DMS114 treated with DMSO at 0.1 percent for 48 hours (cell line): ENCODE results near the gene TRIO.

Experiments used
- DNase-seq: peaks from one replicate; lab custom pipeline; 2025; ENCODE audit not compliant: unreplicated experiment; lab: John Stamatoyannopoulos, UW

Gene TRIO

DNA sequence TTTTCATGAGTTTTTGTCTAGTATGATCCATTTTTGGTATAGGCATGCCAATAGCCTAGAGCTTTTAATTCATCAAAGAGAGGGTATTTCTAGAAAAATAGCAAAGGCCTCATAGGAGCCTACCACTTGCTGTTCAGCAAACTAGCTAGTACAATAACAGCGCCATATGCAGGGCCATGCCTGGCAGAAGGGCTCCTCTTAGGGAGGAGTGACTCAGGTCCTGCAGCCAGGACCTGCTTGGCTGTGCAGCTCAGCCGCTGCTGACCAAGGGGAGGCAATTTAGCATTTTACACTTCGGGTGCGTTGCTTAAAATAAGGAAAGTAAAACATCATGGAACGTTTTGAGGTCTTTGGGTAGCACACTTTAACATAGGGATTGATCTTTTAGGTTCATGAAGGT is 100.6 kb downstream of the TRIO start:
- DNase-seq, result no peak

DNA sequence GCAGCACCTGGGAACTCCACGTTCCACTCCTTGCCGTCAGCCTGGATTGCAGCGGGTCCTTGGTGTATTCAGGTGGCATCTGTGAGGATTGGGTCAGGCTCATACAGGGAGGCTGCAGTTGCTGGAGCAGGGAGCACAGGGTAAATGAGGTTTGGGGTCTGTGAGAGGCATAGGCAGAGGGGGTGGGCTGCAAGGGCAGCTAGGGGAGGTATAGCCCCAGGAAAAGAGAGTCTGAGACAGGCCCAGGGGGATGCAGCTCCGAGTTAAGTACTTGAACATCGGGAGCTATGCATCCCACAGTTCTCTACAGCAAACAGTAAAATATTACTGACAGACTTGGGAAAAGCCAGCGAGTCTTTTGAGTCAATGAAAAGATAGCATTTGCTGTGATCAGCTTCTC is 101.6 kb downstream of the TRIO start:
- no peak for DNase-seq

DNA sequence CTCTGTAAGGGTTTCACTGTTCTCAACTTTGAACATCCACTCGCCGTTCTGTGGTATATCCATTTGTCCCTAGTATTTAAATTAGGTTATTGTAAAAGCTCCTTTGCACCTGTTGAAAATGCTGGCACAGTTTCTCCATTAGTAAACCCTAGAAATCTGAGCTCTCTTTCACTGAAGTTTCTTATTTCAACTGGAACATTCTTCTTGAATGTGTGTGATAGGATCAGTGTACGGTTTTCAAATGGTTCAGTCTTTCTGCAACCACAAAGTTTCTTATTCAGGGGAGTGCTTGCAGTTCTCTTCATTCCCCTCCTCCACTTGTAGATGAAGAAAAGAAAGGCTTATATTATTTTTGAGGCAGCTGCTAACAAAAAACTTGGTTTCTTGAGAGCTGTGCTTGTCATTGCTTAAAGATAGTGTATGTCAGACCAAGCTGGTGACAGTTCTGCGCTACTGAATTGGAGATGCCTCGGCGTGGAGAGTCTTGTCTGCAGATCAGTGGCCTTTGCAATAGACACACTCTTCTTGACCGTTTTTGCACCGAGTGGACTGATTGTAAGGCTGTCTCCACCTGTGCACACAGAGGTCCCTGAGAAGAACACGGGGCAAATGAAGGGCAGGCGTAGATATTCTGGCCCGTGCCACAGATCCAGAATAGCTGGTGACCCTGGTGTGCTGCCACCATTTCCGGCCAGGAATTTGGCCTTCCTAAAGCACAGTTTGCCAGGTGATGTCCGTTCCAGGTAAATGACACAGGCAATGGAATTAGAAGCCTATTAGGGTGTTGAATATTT is 102.2 kb downstream of the TRIO start:
- no peak for DNase-seq

DNA sequence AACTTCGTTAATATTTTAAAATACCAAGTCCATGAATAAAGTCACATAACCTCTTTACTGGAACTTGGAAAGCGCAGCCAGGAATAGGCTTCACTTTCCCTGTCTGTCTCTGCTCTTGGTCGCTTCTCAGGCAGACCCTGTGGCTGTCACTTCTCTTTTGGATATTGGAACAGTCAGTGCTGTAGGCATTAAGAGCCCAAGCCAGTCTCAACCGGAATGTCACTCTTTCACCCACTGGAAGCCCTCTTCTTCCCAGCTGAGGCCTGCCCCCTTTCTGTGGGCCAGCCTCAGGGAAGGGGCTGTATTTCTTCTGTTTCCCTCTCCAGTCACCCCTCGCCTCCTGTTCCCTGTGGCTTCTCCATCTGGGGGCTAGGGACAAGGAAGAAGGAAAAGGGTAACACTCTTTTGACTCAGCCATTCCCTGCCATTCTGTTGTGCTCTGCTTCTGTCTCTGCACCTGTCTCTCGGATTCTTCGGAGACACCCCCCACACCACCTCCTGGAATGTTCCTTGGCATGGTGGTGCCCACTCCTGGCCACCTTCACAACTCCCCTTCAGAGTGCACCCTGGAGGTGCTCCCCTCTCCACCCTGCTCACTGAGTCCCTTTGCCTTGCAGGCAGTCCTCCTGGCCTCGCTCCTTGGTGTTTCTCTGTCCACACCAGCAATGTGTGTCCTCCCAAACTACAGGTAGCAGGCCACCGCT is 103.4 kb downstream of the TRIO start:
- no peak for DNase-seq

DNA sequence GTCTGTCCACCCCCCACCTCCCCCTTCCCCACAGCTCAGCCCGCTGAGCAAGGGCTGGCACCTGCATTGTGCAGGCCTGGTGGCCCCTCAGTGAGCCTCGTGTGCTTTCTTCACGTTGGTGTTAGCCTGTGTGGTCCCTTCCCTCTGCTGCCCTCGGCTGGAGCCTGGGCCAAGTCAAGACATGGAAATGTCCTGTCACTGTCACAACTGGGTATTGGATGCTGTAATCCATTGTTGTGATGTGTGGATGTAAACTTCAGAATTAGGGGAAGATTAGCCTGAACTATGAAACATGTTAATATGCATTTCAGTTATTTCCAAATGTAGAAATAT is 103.9 kb downstream of the TRIO start:
- DNase-seq, result no peak

GRCh38 chr5:14249258-14250082 is 106.3 kb downstream of the TRIO start:
- DNase-seq, result no peak

DNA sequence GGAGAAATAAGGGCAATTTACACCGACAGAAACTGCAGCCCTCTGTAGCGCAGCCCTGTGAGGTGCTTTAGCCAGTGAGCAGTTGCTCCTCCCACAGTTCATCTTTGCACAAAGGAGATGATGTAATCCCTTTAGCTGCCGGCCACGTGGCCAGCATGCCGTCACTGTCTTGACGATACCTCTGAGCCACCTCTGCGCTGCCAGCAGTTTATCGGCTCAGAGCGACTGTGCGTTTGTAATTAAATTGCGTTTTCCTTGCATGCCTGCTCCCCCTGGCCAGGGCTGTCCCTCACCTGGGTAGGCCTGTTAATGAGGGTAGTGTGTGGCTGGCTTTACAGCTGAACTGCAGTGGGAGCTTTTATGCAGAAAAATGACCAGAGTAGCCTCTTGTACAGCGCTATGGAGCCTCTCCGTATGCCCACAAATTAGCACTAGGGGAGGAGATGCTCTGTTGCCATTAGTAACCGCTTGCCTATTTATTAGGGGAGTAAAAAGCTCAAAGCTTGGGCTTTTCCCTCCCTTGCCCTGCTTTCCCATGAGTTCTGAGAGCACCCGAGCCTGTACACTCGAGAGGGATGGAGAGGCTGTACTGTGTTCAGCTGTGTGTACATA is 107.0 kb downstream of the TRIO start:
- DNase-seq, result no peak

- DNase-seq, result no peak
These were observed 107.9 kb downstream of the TRIO start for GRCh38 chr5:14250748-14251701.

GRCh38 chr5:14251733-14252132 is 108.6 kb downstream of the TRIO start:
- DNase-seq, result no peak

- DNase-seq, result no peak
These were observed 109.7 kb downstream of the TRIO start for GRCh38 chr5:14252793-14253192.

GRCh38 chr5:14254686-14255085 is 111.5 kb downstream of the TRIO start:
- no peak for DNase-seq

- no peak for DNase-seq
These were observed 113.0 kb downstream of the TRIO start for GRCh38 chr5:14256026-14256690.

- no peak for DNase-seq
These were observed 113.7 kb downstream of the TRIO start for GRCh38 chr5:14256756-14257393.

GRCh38 chr5:14257995-14258403 is 114.9 kb downstream of the TRIO start:
- no peak for DNase-seq

DNA sequence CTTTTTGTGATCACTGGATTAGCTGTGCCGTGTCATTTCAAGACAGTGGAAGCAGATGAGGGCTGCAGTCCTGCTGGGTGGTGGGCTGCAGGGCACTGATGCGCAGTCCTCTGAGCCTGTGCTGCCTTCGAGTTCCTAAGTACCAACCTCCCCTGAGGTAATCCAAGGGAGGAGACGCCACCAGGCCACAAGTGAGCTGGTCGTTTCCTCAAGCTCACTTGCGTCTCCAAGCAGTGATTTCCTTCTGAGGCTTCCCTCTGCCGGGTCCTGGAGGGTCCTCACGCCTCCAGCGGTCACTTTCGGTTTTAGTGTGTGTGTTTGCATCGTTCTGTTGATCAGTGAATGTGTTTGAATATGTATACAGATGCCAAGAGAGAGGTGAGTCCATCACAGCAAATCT is 115.7 kb downstream of the TRIO start:
- no peak for DNase-seq

- DNase-seq, result no peak
These were observed 117.5 kb downstream of the TRIO start for GRCh38 chr5:14260637-14261036.

- DNase-seq, result no peak
These were observed 118.1 kb downstream of the TRIO start for GRCh38 chr5:14261235-14261634.

DNA sequence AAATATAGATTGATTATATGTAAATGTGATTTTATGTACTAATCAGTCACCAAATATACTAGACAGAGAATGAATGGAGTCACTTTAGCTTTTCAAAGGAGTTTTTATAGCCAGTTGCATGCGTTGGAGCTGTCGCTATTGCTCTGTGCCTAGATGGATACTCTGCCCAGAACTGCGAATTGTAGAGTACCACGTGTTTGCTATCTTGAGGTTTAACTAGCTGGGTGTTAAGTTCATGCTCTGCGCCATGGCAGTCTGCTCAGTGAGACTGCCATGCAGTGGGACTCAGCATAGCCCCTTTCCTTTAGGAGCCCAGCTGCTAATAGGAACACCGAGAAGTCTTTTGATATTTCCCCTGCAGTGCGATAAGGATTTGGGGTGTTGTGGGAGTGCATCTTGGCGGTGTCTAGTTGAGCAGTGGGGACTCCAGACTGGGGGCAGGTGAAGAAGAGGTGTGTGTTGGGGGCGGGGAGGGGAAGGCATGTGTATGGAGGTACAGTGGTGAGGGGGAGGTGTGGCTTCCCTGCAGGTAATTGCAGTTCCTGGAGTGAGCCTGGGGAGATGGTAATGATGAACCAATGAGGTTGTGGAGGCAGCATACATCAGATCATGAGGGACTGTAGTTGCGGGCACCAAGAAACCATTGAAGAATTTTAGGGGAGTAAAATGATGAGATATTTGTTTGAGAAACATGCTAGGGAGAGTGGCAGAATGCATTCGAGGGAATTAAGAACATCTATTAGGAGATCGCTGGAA is 118.9 kb downstream of the TRIO start:
- DNase-seq, result no peak

DNA sequence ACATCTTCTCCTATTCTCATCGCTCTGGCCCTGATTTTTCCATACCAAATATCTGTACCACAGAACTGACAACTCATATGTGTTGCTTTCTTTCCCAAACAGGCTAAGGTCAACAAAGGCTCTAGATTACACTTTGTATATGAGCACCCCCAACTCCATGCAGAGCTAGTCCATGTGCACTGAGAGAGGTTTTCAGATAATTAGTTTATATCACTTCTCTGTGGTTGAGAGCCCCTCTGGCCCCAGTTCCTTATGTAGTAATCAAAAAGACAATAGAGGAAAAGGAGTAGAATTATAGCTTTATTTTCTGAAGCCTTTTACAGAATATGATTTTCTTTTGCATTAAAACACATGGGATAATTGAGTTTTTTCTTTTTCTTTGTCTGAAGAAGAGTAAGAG is 120.0 kb downstream of the TRIO start:
- no peak for DNase-seq
